ENCODE measurements around the gene SFXN5. TPM values are rescaled to one million over a fixed set of nuclear protein-coding genes. Genes with fewer than 3 reads are reported as not detected.

Gene SFXN5
- total RNA-seq, 1 experiment from 2014 or later: 25.9 TPM

DNA sequence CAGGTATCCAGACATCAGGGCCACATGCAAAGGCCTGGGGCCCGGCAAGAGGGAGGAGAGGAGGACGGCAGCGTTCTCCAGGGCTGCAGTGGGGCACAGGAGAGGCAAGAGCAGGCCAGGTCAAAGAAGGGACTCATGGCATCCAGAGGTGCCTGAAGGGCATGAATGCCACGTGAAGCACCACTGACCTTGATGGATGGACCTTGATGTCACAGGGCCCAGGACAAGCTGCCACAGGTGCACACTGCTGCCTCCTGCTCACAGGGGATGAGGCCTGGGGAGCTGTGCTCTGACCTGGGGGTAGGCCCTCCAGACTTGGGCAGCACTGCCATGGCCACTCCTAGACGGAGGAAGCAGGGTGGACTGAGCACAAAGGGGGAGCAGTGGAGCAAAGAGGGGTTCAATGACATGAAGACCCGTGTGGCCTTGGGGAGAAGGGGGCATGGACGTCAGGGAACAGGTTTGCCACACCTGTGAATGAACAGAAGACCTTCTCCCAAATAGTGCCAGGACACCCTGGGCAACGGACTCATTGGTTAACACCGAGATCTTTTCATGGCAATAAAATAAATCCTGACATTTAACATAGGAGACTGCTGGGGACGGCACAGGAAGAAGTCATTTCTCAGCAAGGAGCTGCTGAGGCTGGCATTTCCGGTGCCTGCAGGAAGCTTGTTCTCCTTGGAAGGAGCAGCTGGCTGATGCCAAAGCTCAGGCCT is 88.6 kb downstream of the SFXN5 start (continued):
- no peak for TF ChIP-seq GRHL2 (CRISPR knock-in tag; IDR thresholded peaks at IDR 0.05; ENCODE audit: insufficient replicate concordance, severe bottlenecking)

DNA sequence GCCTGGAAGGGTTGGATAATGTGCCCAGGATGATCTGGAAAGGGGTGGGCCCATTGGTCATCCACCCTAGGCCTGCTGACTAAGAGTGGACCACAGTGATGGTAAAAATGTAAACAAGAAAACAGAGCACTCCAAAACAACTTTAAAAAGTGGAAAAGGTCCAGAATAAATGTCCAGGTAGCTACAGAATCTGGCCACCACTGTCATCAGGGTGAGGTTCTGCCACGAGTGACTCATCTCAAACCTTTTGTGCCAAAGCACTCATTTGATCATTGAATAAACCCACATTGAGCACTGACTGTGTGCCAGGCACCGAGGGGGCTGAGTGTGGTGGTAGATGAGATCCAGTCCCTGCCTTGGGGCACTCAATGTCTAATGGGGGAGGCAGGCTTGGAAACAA is 89.3 kb downstream of the SFXN5 start:
- H3K27ac Mint-ChIP-seq: no peak overlapping the region
- no peak overlapping the region for H3K4me3 Mint-ChIP-seq
- ChIA-PET CTCF (no interaction called here), POLR2A (no interaction called here)
- TF ChIP-seq NR1H2 (CRISPR knock-in tag; IDR thresholded peaks at IDR 0.05) (no peak), ZNF416 (CRISPR knock-in tag; IDR thresholded peaks at IDR 0.05) (no peak), ZNF317 (CRISPR knock-in tag; IDR thresholded peaks at IDR 0.05; ENCODE audit: borderline replicate concordance, low read depth) (no peak), CREM (CRISPR knock-in tag; IDR thresholded peaks at IDR 0.05) (no peak), FOXK1 (CRISPR knock-in tag; IDR thresholded peaks at IDR 0.05) (no peak), HMGA2 (CRISPR knock-in tag; IDR thresholded peaks at IDR 0.05) (no peak), TP53 (CRISPR knock-in tag; IDR thresholded peaks at IDR 0.05) (no peak), ZNF423 (CRISPR knock-in tag; IDR thresholded peaks at IDR 0.05) (no peak), TEAD1 (CRISPR knock-in tag; IDR thresholded peaks at IDR 0.05) (no peak), ZBTB21 (CRISPR knock-in tag; IDR thresholded peaks at IDR 0.05; ENCODE audit: borderline replicate concordance) (no peak), JUN (CRISPR knock-in tag; IDR thresholded peaks at IDR 0.05) (no peak), TCF7 (CRISPR knock-in tag; IDR thresholded peaks at IDR 0.05; ENCODE audit: low read depth) (no peak), ESRRA (CRISPR knock-in tag; IDR thresholded peaks at IDR 0.05; ENCODE audit: borderline replicate concordance) (no peak)
- TF ChIP-seq, protein P1, sequence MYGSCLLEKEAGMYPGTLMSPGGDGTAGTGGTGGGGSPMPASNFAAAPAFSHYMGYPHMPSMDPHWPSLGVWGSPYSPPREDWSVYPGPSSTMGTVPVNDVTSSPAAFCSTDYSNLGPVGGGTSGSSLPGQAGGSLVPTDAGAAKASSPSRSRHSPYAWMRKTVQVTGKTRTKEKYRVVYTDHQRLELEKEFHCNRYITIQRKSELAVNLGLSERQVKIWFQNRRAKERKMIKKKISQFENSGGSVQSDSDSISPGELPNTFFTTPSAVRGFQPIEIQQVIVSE (CRISPR knock-in tag; IDR thresholded peaks at IDR 0.05; ENCODE audit: borderline replicate concordance): no peak
- TF ChIP-seq, protein P2, sequence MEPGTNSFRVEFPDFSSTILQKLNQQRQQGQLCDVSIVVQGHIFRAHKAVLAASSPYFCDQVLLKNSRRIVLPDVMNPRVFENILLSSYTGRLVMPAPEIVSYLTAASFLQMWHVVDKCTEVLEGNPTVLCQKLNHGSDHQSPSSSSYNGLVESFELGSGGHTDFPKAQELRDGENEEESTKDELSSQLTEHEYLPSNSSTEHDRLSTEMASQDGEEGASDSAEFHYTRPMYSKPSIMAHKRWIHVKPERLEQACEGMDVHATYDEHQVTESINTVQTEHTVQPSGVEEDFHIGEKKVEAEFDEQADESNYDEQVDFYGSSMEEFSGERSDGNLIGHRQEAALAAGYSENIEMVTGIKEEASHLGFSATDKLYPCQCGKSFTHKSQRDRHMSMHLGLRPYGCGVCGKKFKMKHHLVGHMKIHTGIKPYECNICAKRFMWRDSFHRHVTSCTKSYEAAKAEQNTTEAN (CRISPR knock-in tag; IDR thresholded peaks at IDR 0.05): no peak
- TF ChIP-seq, protein P3, sequence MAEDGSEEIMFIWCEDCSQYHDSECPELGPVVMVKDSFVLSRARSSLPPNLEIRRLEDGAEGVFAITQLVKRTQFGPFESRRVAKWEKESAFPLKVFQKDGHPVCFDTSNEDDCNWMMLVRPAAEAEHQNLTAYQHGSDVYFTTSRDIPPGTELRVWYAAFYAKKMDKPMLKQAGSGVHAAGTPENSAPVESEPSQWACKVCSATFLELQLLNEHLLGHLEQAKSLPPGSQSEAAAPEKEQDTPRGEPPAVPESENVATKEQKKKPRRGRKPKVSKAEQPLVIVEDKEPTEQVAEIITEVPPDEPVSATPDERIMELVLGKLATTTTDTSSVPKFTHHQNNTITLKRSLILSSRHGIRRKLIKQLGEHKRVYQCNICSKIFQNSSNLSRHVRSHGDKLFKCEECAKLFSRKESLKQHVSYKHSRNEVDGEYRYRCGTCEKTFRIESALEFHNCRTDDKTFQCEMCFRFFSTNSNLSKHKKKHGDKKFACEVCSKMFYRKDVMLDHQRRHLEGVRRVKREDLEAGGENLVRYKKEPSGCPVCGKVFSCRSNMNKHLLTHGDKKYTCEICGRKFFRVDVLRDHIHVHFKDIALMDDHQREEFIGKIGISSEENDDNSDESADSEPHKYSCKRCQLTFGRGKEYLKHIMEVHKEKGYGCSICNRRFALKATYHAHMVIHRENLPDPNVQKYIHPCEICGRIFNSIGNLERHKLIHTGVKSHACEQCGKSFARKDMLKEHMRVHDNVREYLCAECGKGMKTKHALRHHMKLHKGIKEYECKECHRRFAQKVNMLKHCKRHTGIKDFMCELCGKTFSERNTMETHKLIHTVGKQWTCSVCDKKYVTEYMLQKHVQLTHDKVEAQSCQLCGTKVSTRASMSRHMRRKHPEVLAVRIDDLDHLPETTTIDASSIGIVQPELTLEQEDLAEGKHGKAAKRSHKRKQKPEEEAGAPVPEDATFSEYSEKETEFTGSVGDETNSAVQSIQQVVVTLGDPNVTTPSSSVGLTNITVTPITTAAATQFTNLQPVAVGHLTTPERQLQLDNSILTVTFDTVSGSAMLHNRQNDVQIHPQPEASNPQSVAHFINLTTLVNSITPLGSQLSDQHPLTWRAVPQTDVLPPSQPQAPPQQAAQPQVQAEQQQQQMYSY (CRISPR knock-in tag; IDR thresholded peaks at IDR 0.05): no peak
- TF ChIP-seq, protein P4, sequence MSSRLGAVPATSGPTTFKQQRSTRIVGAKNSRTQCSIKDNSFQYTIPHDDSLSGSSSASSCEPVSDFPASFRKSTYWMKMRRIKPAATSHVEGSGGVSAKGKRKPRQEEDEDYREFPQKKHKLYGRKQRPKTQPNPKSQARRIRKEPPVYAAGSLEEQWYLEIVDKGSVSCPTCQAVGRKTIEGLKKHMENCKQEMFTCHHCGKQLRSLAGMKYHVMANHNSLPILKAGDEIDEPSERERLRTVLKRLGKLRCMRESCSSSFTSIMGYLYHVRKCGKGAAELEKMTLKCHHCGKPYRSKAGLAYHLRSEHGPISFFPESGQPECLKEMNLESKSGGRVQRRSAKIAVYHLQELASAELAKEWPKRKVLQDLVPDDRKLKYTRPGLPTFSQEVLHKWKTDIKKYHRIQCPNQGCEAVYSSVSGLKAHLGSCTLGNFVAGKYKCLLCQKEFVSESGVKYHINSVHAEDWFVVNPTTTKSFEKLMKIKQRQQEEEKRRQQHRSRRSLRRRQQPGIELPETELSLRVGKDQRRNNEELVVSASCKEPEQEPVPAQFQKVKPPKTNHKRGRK (CRISPR knock-in tag; IDR thresholded peaks at IDR 0.05; ENCODE audit: borderline replicate concordance): no peak
- TF ChIP-seq, protein P5, sequence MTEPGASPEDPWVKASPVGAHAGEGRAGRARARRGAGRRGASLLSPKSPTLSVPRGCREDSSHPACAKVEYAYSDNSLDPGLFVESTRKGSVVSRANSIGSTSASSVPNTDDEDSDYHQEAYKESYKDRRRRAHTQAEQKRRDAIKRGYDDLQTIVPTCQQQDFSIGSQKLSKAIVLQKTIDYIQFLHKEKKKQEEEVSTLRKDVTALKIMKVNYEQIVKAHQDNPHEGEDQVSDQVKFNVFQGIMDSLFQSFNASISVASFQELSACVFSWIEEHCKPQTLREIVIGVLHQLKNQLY (CRISPR knock-in tag; IDR thresholded peaks at IDR 0.05): no peak
- TF ChIP-seq, protein P6, sequence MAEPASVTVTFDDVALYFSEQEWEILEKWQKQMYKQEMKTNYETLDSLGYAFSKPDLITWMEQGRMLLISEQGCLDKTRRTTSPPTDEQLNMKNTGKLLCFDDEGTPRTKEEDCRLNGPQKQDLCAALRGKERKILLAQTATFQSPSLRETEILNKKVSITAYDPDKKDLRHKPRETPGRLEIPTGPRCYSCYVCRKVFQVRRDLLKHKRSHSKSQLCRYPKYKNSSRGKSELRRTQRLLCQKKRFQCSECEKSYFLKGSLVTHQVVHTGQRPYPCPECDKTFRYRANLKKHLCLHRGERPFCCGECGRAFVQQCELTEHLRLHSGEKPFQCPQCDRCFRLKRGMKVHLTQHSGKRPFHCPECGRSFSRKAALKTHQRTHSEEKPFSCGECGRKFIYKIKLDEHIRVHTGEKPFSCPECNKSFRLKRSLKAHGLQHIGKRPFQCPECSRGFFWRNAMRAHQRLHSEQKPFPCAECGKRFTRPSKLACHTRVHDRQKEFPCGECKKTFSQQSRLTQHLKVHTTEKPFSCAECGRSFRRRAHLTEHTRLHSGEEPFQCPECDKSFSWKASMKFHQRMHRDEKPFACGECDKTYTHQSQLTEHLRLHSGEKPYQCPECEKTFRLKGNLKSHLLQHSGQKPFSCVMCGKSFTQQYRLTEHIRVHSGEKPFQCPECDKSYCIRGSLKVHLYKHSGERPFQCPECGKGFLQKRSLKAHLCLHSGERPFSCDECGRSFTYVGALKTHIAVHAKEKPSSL (CRISPR knock-in tag; conservative IDR thresholded peaks at IDR 0.05): no peak
- TF ChIP-seq, protein P7, sequence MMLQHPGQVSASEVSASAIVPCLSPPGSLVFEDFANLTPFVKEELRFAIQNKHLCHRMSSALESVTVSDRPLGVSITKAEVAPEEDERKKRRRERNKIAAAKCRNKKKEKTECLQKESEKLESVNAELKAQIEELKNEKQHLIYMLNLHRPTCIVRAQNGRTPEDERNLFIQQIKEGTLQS (CRISPR knock-in tag; conservative IDR thresholded peaks at IDR 0.05): no peak
- H3K27me3 Mint-ChIP-seq (ENCODE audit: low read depth): no peaks in the 10 kb centered on the region
- no peak for ATAC-seq
- peaks cover 13% of the 10 kb centered on the region for H3K4me1 Mint-ChIP-seq
- DNase-seq (ENCODE audit: low spot score): no peak
- H3K9me3 Mint-ChIP-seq: no peaks in the 10 kb centered on the region
- H3K36me3 Mint-ChIP-seq: no peaks in the 10 kb centered on the region; the same call in 1 of the 2 replicates
